GM21717 (cell line): ENCODE data around the gene CDC73.
A peak's percentile ranks its signal among the peaks of the same experiment; 100 is the strongest.
"Not testable (repeated sequence)": the region's sequence is repeated elsewhere in the genome, so short reads cannot be mapped to it uniquely, and the experiment has no call there.

Experiments
- ATAC-seq: cut with Tn5 transposase; IDR thresholded peaks from one replicate; pipeline ENCODE4 v1.9.1; 2021; ENCODE audit warnings: mild to moderate bottlenecking, moderate library complexity; ENCODE audit not compliant: unreplicated experiment

Gene CDC73

GRCh38 chr1:193219391-193219790 lies 97.6 kb downstream of the CDC73 start:
- no peak for ATAC-seq

DNA sequence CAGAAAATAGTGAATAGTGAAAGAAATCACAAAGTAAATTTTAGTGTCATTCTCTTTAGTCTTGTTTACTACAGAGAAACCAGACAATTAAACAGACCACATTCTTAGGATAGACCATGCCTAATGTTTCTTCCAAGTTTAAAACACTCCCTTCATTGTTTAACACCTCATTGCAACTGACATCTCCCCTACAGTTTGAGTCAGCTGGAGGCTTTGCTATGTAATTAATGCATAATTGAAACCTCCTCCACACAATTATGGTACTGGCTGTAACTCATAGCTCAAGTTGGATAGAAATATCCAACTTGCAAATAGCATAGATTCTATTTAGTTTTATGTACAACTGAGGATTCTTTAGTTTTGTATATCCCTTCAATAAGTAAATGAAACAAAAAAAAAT lies 99.8 kb downstream of the CDC73 start:
- no peak for ATAC-seq

- ATAC-seq: no peak
These were observed 100.3 kb downstream of the CDC73 start for GRCh38 chr1:193222056-193222615.

DNA sequence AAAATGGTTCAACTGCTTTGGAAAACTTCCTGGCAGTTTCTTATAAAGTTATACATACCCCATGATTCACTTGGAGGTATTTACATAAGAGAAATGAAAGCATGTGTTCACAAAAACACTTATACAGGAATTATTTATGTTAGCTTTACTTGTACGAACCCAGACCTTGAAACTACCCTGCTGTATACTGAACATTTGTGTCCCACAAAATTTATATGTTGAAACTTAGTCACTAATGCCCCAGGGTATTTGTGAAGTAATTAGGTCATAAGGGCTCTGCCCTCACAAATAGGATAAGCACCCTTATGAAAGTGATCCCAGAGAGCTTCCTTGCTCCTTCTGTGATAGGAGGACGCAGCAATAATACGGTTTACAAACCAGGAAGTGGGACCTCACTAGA lies 107.3 kb downstream of the CDC73 start:
- no peak for ATAC-seq

DNA sequence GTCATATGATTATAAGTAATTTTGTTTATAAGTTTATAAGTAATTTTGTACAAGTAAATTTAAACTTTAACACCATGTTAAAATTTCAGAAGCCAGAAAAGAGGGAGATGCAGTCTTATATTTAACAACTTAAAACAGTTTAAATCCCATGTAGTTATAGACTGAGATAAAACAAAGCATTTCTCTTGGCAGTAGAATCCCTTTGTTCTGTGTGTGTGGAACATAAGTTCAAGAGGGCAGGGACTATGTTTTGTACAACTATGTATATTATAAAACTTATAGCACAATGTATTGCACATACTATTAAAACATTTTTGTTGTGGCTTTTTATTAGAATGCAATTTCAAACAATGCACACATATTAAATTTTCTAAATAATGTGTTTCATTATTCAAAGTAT lies 109.3 kb downstream of the CDC73 start:
- not testable (repeated sequence) for ATAC-seq

DNA sequence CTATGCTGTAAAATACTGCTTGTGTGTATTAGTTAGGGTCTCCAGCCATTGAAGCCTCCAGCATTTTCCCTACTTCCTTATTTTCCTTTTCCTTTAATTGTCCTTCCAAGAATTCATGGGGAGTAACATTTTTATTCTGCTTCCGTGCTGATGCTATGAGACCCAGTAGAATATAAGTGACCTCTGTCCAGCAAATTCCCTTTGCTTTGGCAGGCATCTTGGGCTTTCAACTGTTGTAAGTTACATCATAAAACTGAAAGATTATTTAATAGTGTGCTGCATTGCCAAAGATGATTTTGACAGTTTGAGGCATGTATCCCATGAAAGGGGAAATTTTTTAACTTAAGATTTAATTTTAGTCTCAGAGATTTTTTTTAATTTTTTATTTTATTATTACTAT lies 112.7 kb downstream of the CDC73 start:
- ATAC-seq: no peak

GRCh38 chr1:193237381-193237978 lies 115.6 kb downstream of the CDC73 start:
- no peak for ATAC-seq

- no peak for ATAC-seq
These were observed 118.8 kb downstream of the CDC73 start for GRCh38 chr1:193240609-193241008.

DNA sequence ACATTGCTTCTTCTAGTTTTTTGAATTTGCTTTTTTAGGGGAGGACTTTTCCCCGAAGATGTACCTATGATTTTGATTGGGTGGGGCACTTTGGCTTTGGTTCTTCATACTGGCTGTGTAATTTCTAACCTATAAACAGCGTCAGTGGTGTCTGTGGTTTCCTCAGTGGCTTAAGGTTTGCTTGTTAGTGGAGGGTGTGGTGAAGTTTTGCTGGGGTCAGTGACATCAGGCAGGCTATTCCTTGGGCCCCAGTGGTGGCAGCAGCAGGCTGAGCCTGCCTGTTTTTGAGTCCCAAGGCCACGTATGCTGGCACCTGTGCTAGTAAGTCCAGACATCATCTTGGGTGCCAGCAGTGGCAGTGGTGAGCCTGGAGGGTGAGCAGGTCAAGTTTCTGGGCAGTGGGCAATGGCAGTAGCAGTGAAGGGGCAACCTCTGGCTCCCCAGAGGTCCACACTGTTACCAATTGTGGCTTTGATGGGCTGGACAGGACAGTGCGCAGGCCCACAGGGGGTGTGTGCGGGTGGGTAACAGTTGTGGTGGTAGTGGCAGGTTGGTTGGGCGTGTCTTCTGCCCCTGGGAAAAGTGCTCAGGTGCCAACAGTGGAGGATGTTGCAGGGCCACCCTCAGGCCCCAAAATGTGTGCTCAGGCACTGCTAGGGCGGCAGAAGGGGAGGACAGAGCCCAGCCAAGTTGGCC lies 119.4 kb downstream of the CDC73 start:
- ATAC-seq: no peak

DNA sequence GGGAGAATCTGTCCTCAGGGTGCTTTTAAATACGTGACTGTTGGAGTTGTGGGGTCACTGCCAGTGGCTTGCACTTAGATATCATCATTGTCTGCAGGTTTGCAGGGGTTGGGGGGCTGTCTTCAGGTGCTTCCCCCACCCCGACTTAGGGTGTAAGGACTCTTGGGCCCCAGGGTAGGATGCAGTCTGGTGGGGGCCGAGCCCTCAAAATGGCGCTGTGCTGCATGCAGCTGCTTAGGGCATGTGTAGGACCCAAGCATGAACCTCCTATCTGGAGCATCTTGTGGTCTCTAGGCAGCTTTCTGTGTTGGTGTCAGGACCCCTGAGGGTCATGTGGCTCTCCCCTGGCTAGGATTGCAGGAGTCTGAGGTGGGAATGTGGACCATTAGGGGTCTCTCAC lies 120.2 kb downstream of the CDC73 start:
- ATAC-seq: no peak

- no peak for ATAC-seq
These were observed 127.4 kb downstream of the CDC73 start for GRCh38 chr1:193249187-193249586.

DNA sequence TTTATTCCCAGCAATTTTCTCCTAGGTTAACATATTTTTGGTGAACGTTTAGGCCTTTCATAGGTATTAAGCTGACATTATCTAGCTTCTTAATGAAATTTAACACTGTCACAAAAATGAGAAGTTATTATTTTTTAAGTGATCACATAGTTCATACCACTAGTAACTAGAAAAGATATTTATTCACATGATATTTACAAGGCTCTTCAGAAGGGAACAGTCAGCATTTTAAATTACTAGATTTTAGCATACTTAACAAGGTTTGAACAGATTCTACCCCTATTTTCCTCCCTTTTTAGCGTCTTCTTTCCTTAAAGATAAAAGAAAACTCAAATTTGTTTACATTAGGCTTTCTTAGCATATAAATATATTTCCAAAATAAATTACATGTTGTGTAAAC lies 130.1 kb downstream of the CDC73 start:
- no peak for ATAC-seq

DNA sequence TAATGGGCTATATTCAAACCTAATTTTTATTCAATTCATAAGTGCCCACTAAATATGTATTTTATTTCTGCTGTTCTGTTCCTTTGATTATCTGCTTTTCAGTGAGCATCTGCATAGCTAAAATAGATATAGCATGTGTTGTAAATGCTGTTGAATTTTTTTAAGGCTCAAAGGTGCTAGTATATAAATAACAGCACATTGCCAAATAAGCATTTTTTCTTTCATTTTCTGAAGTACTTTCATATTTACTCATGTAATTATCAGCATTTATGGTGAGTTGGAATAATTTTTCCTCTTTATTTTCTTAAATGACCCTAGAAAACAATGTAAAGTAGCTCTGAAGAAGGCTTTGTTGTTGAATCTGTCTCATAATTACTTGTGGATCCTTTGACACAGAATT lies 134.2 kb downstream of the CDC73 start:
- peak; percentile 57 for ATAC-seq

GRCh38 chr1:193259636-193260035 lies 137.8 kb downstream of the CDC73 start:
- no peak for ATAC-seq

GRCh38 chr1:193260056-193260745 lies 138.4 kb downstream of the CDC73 start:
- no peak for ATAC-seq

- no peak for ATAC-seq
These were observed 139.1 kb downstream of the CDC73 start for GRCh38 chr1:193260896-193261295.

GRCh38 chr1:193262661-193263060 lies 140.8 kb downstream of the CDC73 start:
- no peak for ATAC-seq

- ATAC-seq: no peak
These were observed 142.7 kb downstream of the CDC73 start for GRCh38 chr1:193264313-193265065.

- peak; percentile 55 for ATAC-seq
These were observed 143.9 kb downstream of the CDC73 start for GRCh38 chr1:193265716-193266115.

- not testable (repeated sequence) for ATAC-seq
These were observed 145.0 kb downstream of the CDC73 start for GRCh38 chr1:193266794-193267193.

- ATAC-seq: peak; percentile 95
These were observed 149.2 kb downstream of the CDC73 start for GRCh38 chr1:193270996-193271395.
